HepG2 (cell line): ENCODE results near the gene RILPL1. TPM values are rescaled to one million over a fixed set of nuclear protein-coding genes. Genes with fewer than 3 reads are reported as not detected.

Experiments used
- ATAC-seq: fragments of 200-7000 bp; cut with Tn5 transposase; 3 replicates; pipeline ENCODE4 v1.9.1; 2020; ENCODE audit warnings: mild to moderate bottlenecking, moderate library complexity
- BruUV-seq: library from RNA; stranded (reverse); fragments of 400-500 nt; replicated peaks from 2 replicates; lab custom pipeline; 2021; lab: Mats Ljungman, UMichigan
- CTCF ChIA-PET: fragments of 300-600 bp; formaldehyde crosslinking; extraction: SDS; loops from one replicate; lab custom pipeline; 2021; ENCODE audit warnings: low total read pairs, inconsistent platforms, low intra/inter-chr PET ratio; lab: Yijun Ruan, JAX
- POLR2A ChIA-PET: fragments of 350-600 bp; sonication (Branson Sonifier 250); formaldehyde crosslinking; loops from one replicate; lab custom pipeline; 2020; ENCODE audit warnings: antibody characterized with exemption, inconsistent platforms; lab: Yijun Ruan, JAX
- DNase-seq: peaks from one replicate; pipeline ENCODE4 v3.0.0-alpha.2; 2015; ENCODE audit warnings: low spot score
- FAIRE-seq: peaks from 3 replicates; lab custom pipeline; 2011; peaks lifted over from hg19 to GRCh38; lab: Jason Lieb, UNC
- H2AFZ ChIP-seq: one replicate; pipeline ENCODE4 v1.6.1; 2011; ENCODE audit warnings: low read length, inconsistent platforms
- H3K27ac ChIP-seq: fragments of 300-600 bp; 3 replicates; pipeline ENCODE4 v1.8.0; 2011; ENCODE audit warnings: mixed run types, mild to moderate bottlenecking, mixed read lengths, low read length, inconsistent platforms; ENCODE audit not compliant: insufficient read depth; ENCODE audit errors: extremely low read length
- H3K27me3 ChIP-seq, 2 experiments: fragments of 200-600 bp in 1 of 2; 2 replicates in 1 of 2; 3 replicates in 1 of 2; pipeline versions ENCODE4 v1.6.0 to v1.8.0; 2011; ENCODE audit warnings: low read length in 2 of 2, mild to moderate bottlenecking in 2 of 2, moderate library complexity in 2 of 2, inconsistent platforms in 1 of 2; ENCODE audit not compliant: insufficient read depth in 2 of 2, control insufficient read depth in 1 of 2
- H3K36me3 ChIP-seq, 2 experiments: fragments of 200-600 bp in 1 of 2; replicated peaks in 1 of 2; 2 replicates in 1 of 2; 3 replicates in 1 of 2; pipeline versions ENCODE4 v1.5.1 to v1.8.0; 2011; ENCODE audit warnings: low read length in 2 of 2, inconsistent platforms in 1 of 2; ENCODE audit not compliant: insufficient read depth in 2 of 2, control insufficient read depth in 1 of 2
- H3K4me1 ChIP-seq: 2 replicates; pipeline ENCODE4 v1.5.1; 2012; ENCODE audit warnings: low read length, inconsistent platforms; ENCODE audit not compliant: insufficient read depth
- H3K4me2 ChIP-seq: 2 replicates; pipeline ENCODE4 v1.6.0; 2011; ENCODE audit warnings: low read depth, low read length, inconsistent platforms
- H3K4me3 ChIP-seq, 3 experiments: fragments of 200-600 bp in 1 of 3; sonication (generic), shearing (Covaris generic) in 1 of 3; replicated peaks in 1 of 3; 2 replicates each; pipeline ENCODE4 v1.5.1; 2011 to 2016; ENCODE audit warnings: low read length in 3 of 3, inconsistent platforms in 2 of 3, low read depth in 2 of 3, mild to moderate bottlenecking in 2 of 3, control low read depth in 1 of 3, mixed read lengths in 1 of 3; ENCODE audit not compliant: insufficient read depth in 1 of 3
- H3K79me2 ChIP-seq: one replicate; pipeline ENCODE4 v1.6.1; 2011; ENCODE audit warnings: low read length, inconsistent platforms; ENCODE audit not compliant: insufficient read depth
- H3K9ac ChIP-seq: 2 replicates; pipeline ENCODE4 v1.6.0; 2011; ENCODE audit warnings: mild to moderate bottlenecking, low read depth, low read length, inconsistent platforms; ENCODE audit not compliant: insufficient read depth
- H3K9me3 ChIP-seq: 2 replicates; pipeline ENCODE4 v1.5.1; 2012; ENCODE audit warnings: mild to moderate bottlenecking, low read length
- H4K20me1 ChIP-seq: 2 replicates; pipeline ENCODE4 v1.6.0; 2011; ENCODE audit warnings: inconsistent platforms, mild to moderate bottlenecking, low read length, moderate library complexity; ENCODE audit not compliant: insufficient read depth
- ELF3 ChIP-seq: IDR thresholded peaks from 2 replicates; pipeline ENCODE4 v1.6.1; 2016; ENCODE audit warnings: missing genetic modification reagents, missing compliant biosample characterization
- HNRNPK ChIP-seq: fragments of 200-400 bp; formaldehyde crosslinking; IDR thresholded peaks from 2 replicates; pipeline ENCODE4 v1.6.1; 2018; ENCODE audit warnings: low read length, low read depth, moderate library complexity, mild to moderate bottlenecking; ENCODE audit not compliant: poor library complexity, severe bottlenecking
- MTA3 ChIP-seq: sonication (generic); formaldehyde crosslinking; IDR thresholded peaks from 2 replicates; pipeline ENCODE4 v1.4.0; 2020; ENCODE audit warnings: missing genetic modification reagents
- MYNN ChIP-seq: sonication (generic); formaldehyde crosslinking; IDR thresholded peaks from 2 replicates; pipeline ENCODE4 v1.4.0; 2020; ENCODE audit warnings: mild to moderate bottlenecking, low read depth, missing genetic modification reagents
- NFYC ChIP-seq: IDR thresholded peaks from 2 replicates; pipeline ENCODE4 v1.6.1; 2016; ENCODE audit warnings: missing genetic modification reagents, missing compliant biosample characterization
- PCBP1 ChIP-seq: fragments of 200-400 bp; formaldehyde crosslinking; IDR thresholded peaks from 2 replicates; pipeline ENCODE4 v1.6.1; 2017; ENCODE audit warnings: mild to moderate bottlenecking, low read depth, low read length, borderline replicate concordance
- POLR2AphosphoS5 ChIP-seq: IDR thresholded peaks from 2 replicates; pipeline ENCODE4 v1.6.1; 2012; ENCODE audit warnings: low read depth, low read length
- YY1 ChIP-seq: IDR thresholded peaks from 2 replicates; pipeline ENCODE4 v1.6.1; 2011; ENCODE audit warnings: low read length, low read depth, moderate library complexity, mild to moderate bottlenecking; ENCODE audit not compliant: insufficient read depth, insufficient replicate concordance
- ZMYM3 ChIP-seq: sonication (generic); formaldehyde crosslinking; IDR thresholded peaks from 2 replicates; pipeline ENCODE4 v1.5.1; 2020; ENCODE audit warnings: mild to moderate bottlenecking, missing genetic modification reagents
- WGBS: methylation state at CpG from one replicate; pipeline ENCODE4 v1.1.6; 2017; ENCODE audit warnings: low lambda C conversion rate; 5-methylcytosine and 5-hydroxymethylcytosine counted together
- in situ Hi-C: cut with HindIII; loops from 2 replicates; pipeline ENCODE4 v1.10.0; 2017; ENCODE audit warnings: low pct_unique_long_range_greater_than_20kb; ENCODE audit not compliant: extremely low pct_ligation_motif_present
- intact Hi-C: fragments of 100-400 bp; cut with micrococcal nuclease; formaldehyde crosslinking; loops from one replicate; pipeline ENCODE4 v1.10.0; 2022; ENCODE audit not compliant: unreplicated experiment
- polyA plus RNA-seq, 8 experiments: library from polyadenylated mRNA; depleted of rRNA in 3 of 8; stranded (reverse) in 7 of 8; unstranded in 1 of 8; fragments of >200 nt; fragmentation: Illumina TruSeq in 4 of 8; extraction: Trizol in 4 of 8; gene quantifications; 2 replicates each; pipeline versions ENCODE4 v1.2.1 to v1.2.3, GENCODE V29; 2011 to 2016; ENCODE audit warnings: low read depth in 4 of 8, missing spikeins in 1 of 8, mixed read lengths in 1 of 8; ENCODE audit not compliant: insufficient read depth in 1 of 8
- total RNA-seq, 5 experiments: library from RNA; depleted of rRNA; stranded (reverse); fragments of >200 nt; fragmentation: Illumina TruSeq; extraction: Trizol; gene quantifications; 2 replicates each; pipeline ENCODE4 v1.2.3, GENCODE V29; 2016; ENCODE audit warnings: low read depth in 1 of 5
- TF ChIP-seq, protein P1 (sequence below): sonication (generic); formaldehyde crosslinking; IDR thresholded peaks from 2 replicates; pipeline ENCODE4 v1.8.1; 2023; ENCODE audit warnings: mild to moderate bottlenecking, missing genetic modification reagents, borderline replicate concordance
- TF ChIP-seq, protein P2 (sequence below): sonication (generic); formaldehyde crosslinking; IDR thresholded peaks from 2 replicates; pipeline ENCODE4 v1.5.0; 2020; ENCODE audit warnings: mild to moderate bottlenecking, missing genetic modification reagents, borderline replicate concordance

Gene RILPL1
- total and polyA plus RNA-seq, 2 of the 13 experiments (the other 11 are each of a cell fraction or from before 2014, with no cell fraction given) = 5.8 to 28.4 TPM

DNA sequence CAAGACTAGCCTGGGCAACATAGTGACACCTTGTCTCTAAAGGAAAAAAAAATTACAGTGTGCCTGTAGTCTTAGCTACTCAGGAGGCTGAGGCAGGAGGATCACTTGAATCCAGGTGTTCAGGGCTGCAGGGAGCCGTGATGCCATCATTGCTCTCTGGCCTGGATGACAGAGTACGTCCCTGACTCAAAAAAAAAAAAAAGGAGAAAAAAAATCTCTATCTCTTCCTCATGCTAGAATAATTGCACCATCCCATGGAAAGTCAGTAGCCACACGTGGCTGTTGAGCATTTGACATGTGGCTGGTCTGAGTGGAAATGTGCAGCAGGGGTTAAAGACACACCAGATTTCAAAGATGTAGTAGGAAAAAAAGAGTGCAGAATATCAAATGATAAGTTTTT lies 3.8 kb downstream of the RILPL1 start (continued):
- TF ChIP-seq YY1 = no peak

DNA sequence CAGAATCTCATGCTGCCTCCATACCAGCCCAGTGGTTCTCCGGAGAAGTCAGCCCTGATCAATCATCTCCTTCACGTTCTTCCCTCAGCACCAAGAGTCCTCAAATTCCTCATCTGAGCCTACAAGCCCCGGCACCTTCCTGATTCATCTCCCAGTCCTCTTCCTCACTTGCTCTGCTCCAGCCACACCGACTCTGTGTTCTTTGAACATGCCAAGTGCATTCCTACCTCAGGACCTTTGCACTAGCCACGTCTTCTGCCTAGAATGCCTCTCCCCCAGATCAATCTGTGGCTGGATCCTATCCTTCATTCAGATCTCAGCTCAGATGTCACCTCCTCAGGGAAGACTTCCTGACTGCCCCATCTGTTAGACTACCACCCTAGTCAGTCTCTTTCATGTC lies 4.7 kb downstream of the RILPL1 start:
- no peak for DNase-seq
- Histone ChIP-seq H3K4me2 (no peak overlapping the region), H3K4me1 (peaks cover 47% of the 10 kb centered on the region), H3K79me2 (peaks cover 18% of the 10 kb centered on the region), H4K20me1 (peaks cover 7% of the 10 kb centered on the region; the same call in 1 of the 2 replicates), H3K27me3 (no peaks in the 10 kb centered on the region), H3K36me3 (peaks cover 2 to 6% of the 10 kb centered on the region in 2 experiments; a peak in 2 of 5 replicates), H3K9me3 (no peaks in the 10 kb centered on the region), H3K9ac (no peak overlapping the region), H3K4me3 (no peak overlapping the region), H2AFZ (no peak overlapping the region), H3K27ac (no peak overlapping the region)
- in situ Hi-C loops = no loop called here
- ATAC-seq = no peak
- WGBS = 90% methylated on average over 5 of the region's 5 CpGs
- CTCF ChIA-PET = no interaction called here
- POLR2A ChIA-PET = interaction anchor here (1.2 kb wide), 1 partner anchor 145 kb away, joined by 4 read pairs; the partner anchor contains the start of gene KMT5A
- intact Hi-C loops = no loop called here
- no peak for FAIRE-seq
- no TSS peak for BruUV-seq
- TF ChIP-seq MTA3 (CRISPR knock-in tag) = no peak
- TF ChIP-seq POLR2AphosphoS5 = 0 out of 2 replicates have a peak, but pooled peaks have one; percentile 23
- no peak for TF ChIP-seq HNRNPK
- no peak for TF ChIP-seq ELF3 (CRISPR knock-in tag)
- peak; percentile 55; the same call in 1 of the 2 replicates for TF ChIP-seq ZMYM3 (CRISPR knock-in tag)
- no peak for TF ChIP-seq NFYC

DNA sequence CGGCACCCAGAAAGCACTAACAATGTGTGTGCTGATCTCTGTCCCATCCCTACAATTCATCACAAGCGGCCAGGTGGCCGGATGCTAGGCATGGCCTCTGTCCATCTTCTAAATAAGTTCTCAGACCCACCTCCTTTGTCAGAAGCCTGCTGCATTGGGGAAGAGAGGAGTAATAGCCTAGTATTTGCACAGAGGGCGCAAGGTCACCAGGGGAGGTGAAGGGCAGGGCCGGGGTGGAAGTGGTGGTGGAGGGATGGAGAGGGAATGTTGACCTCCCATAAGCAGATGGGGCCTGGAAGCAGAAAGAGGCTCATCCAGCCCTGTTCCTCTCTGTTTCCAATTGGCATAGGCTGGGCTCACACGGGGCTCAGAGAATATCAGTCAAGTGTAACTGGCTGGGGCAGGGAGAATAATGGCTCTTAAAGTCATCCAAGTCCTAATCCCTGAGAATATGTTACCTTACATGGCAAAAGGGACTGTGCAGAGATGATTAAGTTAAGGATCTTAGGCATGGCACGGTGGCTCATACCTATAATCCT lies 6.9 kb downstream of the RILPL1 start:
- Histone ChIP-seq H3K36me3 (peaks cover 8 to 26% of the 10 kb centered on the region in 2 experiments; a peak in 4 of 5 replicates), H3K27ac (no peak overlapping the region), H3K27me3 (no peaks in the 10 kb centered on the region), H3K79me2 (peaks cover 4% of the 10 kb centered on the region), H3K4me3 (no peak overlapping the region), H3K4me2 (no peak overlapping the region), H3K9me3 (no peaks in the 10 kb centered on the region), H2AFZ (no peak overlapping the region), H3K9ac (no peak overlapping the region), H3K4me1 (peaks cover 32% of the 10 kb centered on the region), H4K20me1 (0 out of 2 replicates have a peak, but pooled peaks cover 5% of the 10 kb centered on the region)
- WGBS = 65% methylated on average over 7 of the region's 7 CpGs
- no peak for FAIRE-seq
- ChIA-PET CTCF (no interaction called here), POLR2A (no interaction called here)
- no peak for DNase-seq
- intact Hi-C loops (no loop called here), in situ Hi-C loops (no loop called here)
- ATAC-seq = peak; percentile 51
- BruUV-seq = no TSS peak
- TF ChIP-seq PCBP1 (no peak), MYNN (CRISPR knock-in tag) (no peak)
- TF ChIP-seq, protein P1, sequence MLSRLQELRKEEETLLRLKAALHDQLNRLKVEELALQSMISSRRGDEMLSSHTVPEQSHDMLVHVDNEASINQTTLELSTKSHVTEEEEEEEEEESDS (CRISPR knock-in tag) = no peak
- TF ChIP-seq, protein P2, sequence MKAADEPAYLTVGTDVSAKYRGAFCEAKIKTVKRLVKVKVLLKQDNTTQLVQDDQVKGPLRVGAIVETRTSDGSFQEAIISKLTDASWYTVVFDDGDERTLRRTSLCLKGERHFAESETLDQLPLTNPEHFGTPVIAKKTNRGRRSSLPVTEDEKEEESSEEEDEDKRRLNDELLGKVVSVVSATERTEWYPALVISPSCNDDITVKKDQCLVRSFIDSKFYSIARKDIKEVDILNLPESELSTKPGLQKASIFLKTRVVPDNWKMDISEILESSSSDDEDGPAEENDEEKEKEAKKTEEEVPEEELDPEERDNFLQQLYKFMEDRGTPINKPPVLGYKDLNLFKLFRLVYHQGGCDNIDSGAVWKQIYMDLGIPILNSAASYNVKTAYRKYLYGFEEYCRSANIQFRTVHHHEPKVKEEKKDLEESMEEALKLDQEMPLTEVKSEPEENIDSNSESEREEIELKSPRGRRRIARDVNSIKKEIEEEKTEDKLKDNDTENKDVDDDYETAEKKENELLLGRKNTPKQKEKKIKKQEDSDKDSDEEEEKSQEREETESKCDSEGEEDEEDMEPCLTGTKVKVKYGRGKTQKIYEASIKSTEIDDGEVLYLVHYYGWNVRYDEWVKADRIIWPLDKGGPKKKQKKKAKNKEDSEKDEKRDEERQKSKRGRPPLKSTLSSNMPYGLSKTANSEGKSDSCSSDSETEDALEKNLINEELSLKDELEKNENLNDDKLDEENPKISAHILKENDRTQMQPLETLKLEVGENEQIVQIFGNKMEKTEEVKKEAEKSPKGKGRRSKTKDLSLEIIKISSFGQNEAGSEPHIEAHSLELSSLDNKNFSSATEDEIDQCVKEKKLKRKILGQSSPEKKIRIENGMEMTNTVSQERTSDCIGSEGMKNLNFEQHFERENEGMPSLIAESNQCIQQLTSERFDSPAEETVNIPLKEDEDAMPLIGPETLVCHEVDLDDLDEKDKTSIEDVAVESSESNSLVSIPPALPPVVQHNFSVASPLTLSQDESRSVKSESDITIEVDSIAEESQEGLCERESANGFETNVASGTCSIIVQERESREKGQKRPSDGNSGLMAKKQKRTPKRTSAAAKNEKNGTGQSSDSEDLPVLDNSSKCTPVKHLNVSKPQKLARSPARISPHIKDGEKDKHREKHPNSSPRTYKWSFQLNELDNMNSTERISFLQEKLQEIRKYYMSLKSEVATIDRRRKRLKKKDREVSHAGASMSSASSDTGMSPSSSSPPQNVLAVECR (CRISPR knock-in tag) = 0 out of 2 replicates have a peak, but pooled peaks have one; percentile 7
